Activated naive CD4-positive, alpha-beta T cell treated with Interleukin-2 at 50 U/mL for 16 hours (primary cell): ENCODE measurements around the gene SLC39A11.
"Not testable (repeated sequence)": the region's sequence is repeated elsewhere in the genome, so short reads cannot be mapped to it uniquely, and the experiment has no call there.

ENCODE experiments used
- DNase-seq: peaks from one replicate; pipeline ENCODE4 v3.0.0-alpha.2; 2020

Gene SLC39A11

GRCh38 chr17:73069841-73070240 lies 22.6 kb downstream of the SLC39A11 start:
- DNase-seq, result no peak

GRCh38 chr17:73069164-73069770 lies 23.2 kb downstream of the SLC39A11 start:
- no peak for DNase-seq

- no peak for DNase-seq
These were observed 23.9 kb downstream of the SLC39A11 start for GRCh38 chr17:73068322-73069153.

GRCh38 chr17:73067699-73068098 lies 24.8 kb downstream of the SLC39A11 start:
- DNase-seq, result not testable (repeated sequence)

- no peak for DNase-seq
These were observed 25.4 kb downstream of the SLC39A11 start for GRCh38 chr17:73067075-73067474.

GRCh38 chr17:73066148-73066884 lies 26.2 kb downstream of the SLC39A11 start:
- DNase-seq, result no peak

GRCh38 chr17:73065376-73065775 lies 27.1 kb downstream of the SLC39A11 start:
- DNase-seq, result no peak

- DNase-seq, result no peak
These were observed 28.2 kb downstream of the SLC39A11 start for GRCh38 chr17:73064084-73064938.

- DNase-seq, result no peak
These were observed 29.8 kb downstream of the SLC39A11 start for GRCh38 chr17:73062726-73063125.

- no peak for DNase-seq
These were observed 31.3 kb downstream of the SLC39A11 start for GRCh38 chr17:73061161-73061560.

GRCh38 chr17:73060721-73061120 lies 31.8 kb downstream of the SLC39A11 start:
- DNase-seq, result no peak

- DNase-seq, result not testable (repeated sequence)
These were observed 32.8 kb downstream of the SLC39A11 start for GRCh38 chr17:73059713-73060112.

GRCh38 chr17:73058022-73058421 lies 34.5 kb downstream of the SLC39A11 start:
- DNase-seq, result no peak

GRCh38 chr17:73057196-73057595 lies 35.3 kb downstream of the SLC39A11 start:
- DNase-seq, result no peak

GRCh38 chr17:73052923-73053322 lies 39.6 kb downstream of the SLC39A11 start:
- DNase-seq, result no peak

GRCh38 chr17:73050797-73051196 lies 41.7 kb downstream of the SLC39A11 start:
- DNase-seq, result no peak

GRCh38 chr17:73048170-73048569 lies 44.3 kb downstream of the SLC39A11 start:
- DNase-seq, result no peak

GRCh38 chr17:73045724-73046123 lies 46.8 kb downstream of the SLC39A11 start:
- no peak for DNase-seq

- DNase-seq, result no peak
These were observed 48.6 kb downstream of the SLC39A11 start for GRCh38 chr17:73043686-73044581.

- DNase-seq, result no peak
These were observed 49.4 kb downstream of the SLC39A11 start for GRCh38 chr17:73042809-73043685.

- no peak for DNase-seq
These were observed 50.3 kb downstream of the SLC39A11 start for GRCh38 chr17:73042225-73042624.
